Measurements from ENCODE around the gene FBLN1. TPM values are rescaled to one million over a fixed set of nuclear protein-coding genes. Genes with fewer than 3 reads are reported as not detected.

Gene FBLN1
- total RNA-seq, 1 donor from 2014 or later: not detected

DNA sequence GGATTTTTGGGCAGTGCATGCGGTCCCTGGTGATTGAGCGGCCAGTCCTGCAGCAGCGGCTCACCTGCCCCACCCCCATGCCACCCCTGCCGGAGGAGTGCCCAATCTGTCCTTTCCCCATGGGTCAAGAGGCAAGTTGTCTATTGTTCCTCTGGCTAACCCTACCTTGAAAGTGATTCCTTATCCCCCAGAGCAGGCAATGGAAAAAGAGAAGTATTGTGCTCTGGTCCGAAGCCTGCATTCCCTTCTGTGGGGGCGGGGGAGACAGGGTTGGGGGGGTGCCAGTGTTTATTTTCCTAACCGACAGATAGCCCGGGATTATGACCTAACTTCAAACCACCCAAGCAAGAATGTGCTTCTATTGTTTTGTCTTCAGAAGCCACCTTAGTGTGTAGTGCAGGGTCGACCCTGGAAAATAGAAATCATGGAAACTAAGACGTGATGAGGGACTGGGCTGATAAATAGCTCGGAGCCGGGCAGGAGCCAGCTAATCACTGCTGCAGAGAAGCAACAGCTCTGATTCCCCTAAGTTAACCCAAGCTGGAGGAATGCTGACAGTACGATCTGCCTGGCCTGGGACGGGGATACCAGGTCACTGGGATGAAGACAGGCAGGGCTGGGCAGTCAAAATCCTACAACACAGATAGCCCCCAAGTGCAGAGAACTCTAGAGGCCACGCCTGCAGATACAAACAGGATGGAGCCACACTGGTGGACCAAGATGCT, 130.3 kb downstream of the FBLN1 start:
- Mint-ChIP-seq H3K4me3 (no peak overlapping the region), H3K27ac (no peak overlapping the region), H3K36me3 (ENCODE audit: low read depth) (no peaks in the 10 kb centered on the region), H3K9me3 (no peaks in the 10 kb centered on the region), H3K27me3 (peaks cover 54% of the 10 kb centered on the region), H3K4me1 (no peaks in the 10 kb centered on the region)
- ChIA-PET POLR2A (no interaction called here), CTCF (no interaction called here)
- DNase-seq (no peak), ATAC-seq (ENCODE audit: low read depth) (no peak)
- TF ChIP-seq, protein P1, sequence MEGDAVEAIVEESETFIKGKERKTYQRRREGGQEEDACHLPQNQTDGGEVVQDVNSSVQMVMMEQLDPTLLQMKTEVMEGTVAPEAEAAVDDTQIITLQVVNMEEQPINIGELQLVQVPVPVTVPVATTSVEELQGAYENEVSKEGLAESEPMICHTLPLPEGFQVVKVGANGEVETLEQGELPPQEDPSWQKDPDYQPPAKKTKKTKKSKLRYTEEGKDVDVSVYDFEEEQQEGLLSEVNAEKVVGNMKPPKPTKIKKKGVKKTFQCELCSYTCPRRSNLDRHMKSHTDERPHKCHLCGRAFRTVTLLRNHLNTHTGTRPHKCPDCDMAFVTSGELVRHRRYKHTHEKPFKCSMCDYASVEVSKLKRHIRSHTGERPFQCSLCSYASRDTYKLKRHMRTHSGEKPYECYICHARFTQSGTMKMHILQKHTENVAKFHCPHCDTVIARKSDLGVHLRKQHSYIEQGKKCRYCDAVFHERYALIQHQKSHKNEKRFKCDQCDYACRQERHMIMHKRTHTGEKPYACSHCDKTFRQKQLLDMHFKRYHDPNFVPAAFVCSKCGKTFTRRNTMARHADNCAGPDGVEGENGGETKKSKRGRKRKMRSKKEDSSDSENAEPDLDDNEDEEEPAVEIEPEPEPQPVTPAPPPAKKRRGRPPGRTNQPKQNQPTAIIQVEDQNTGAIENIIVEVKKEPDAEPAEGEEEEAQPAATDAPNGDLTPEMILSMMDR (IDR thresholded peaks at IDR 0.05): no peak
- intact Hi-C loops (cut with micrococcal nuclease): no loop called here

- H3K27me3 Mint-ChIP-seq: peaks cover 59% of the 10 kb centered on the region
- no peak overlapping the region for H3K27ac Mint-ChIP-seq
- ATAC-seq (ENCODE audit: low read depth) (no peak), DNase-seq (no peak)
- ChIA-PET CTCF (no interaction called here), POLR2A (no interaction called here)
- TF ChIP-seq, protein P1 (IDR thresholded peaks at IDR 0.05): no peak
- H3K9me3 Mint-ChIP-seq: no peaks in the 10 kb centered on the region
- H3K4me3 Mint-ChIP-seq: no peak overlapping the region
- intact Hi-C loops (cut with micrococcal nuclease): no loop called here
- H3K36me3 Mint-ChIP-seq (ENCODE audit: low read depth): no peaks in the 10 kb centered on the region
- H3K4me1 Mint-ChIP-seq: no peaks in the 10 kb centered on the region
Observed at GRCh38 chr22:45636683-45637082, 134.0 kb downstream of the FBLN1 start.

- Mint-ChIP-seq H3K27ac (no peak overlapping the region), H3K4me1 (no peaks in the 10 kb centered on the region)
Observed at GRCh38 chr22:45638197-45638596, 135.5 kb downstream of the FBLN1 start.

DNA sequence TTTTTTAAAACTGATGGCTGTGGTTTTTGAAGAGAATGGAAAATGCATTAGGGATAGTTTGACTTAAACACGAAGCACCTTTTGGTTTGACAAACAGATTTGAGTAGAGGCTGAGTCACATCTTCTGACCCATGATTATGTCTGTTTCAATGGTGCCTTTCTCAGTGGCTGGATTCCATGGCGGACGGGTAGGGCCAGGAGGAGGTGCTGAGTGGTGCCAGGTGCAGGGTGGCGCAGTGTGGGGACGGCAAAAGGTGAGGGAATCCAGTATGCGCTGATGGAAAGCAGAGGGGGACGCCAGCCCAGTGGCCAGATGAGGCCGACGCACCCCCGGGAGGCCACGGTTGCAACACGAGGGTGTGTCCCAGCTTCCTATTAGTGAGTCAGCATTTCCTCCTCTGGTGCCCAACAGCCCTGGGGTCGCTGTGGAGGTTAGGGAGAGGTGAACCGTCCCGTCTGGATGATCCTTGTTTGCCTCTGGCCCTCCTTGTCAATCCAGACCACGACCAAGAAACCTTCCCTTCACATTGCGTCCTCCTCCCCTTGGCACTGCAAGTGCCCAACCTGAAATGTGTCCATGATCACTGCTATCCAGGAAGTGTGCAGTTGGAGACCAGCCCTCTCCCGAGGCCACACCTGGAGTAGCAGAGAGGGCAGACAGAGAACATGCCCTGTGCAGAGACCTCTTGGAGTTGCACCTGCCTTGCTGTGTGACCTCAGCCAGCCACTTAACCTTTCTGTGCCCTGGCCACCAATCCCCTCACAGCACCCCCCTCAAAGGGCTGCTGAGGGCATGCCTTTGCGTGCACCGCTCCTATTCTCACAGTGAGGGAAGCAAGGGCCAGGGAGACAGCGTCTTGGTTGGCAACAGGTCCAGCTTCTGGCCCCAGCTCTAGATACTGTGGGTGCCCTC, 136.4 kb downstream of the FBLN1 start:
- POLR2A ChIA-PET: no interaction called here

More at GRCh38 chr22:45638197-45638596, 135.5 kb downstream of the FBLN1 start:
- CTCF ChIA-PET: no interaction called here
- H3K9me3 Mint-ChIP-seq: no peaks in the 10 kb centered on the region
- intact Hi-C loops (cut with micrococcal nuclease): no loop called here
- H3K27me3 Mint-ChIP-seq: peaks cover 51% of the 10 kb centered on the region
- TF ChIP-seq, protein P1 (IDR thresholded peaks at IDR 0.05): no peak
- DNase-seq (no peak), ATAC-seq (ENCODE audit: low read depth) (no peak)
- POLR2A ChIA-PET: no interaction called here
- H3K36me3 Mint-ChIP-seq (ENCODE audit: low read depth): no peaks in the 10 kb centered on the region
- H3K4me3 Mint-ChIP-seq: no peak overlapping the region

GRCh38 chr22:45639747-45640102, 137.0 kb downstream of the FBLN1 start:
- CTCF ChIA-PET: no interaction called here
- H3K4me1 Mint-ChIP-seq: no peaks in the 10 kb centered on the region
- no peak overlapping the region for H3K27ac Mint-ChIP-seq
- H3K36me3 Mint-ChIP-seq (ENCODE audit: low read depth): no peaks in the 10 kb centered on the region
- no peaks in the 10 kb centered on the region for H3K9me3 Mint-ChIP-seq
- peaks cover 41% of the 10 kb centered on the region for H3K27me3 Mint-ChIP-seq
- POLR2A ChIA-PET: no interaction called here
- intact Hi-C loops (cut with micrococcal nuclease): no loop called here
- DNase-seq: no peak
- ATAC-seq (ENCODE audit: low read depth): no peak
- TF ChIP-seq, protein P1 (IDR thresholded peaks at IDR 0.05): no peak
- no peak overlapping the region for H3K4me3 Mint-ChIP-seq

More for the DNA sequence above, 136.4 kb downstream of the FBLN1 start:
- no peaks in the 10 kb centered on the region for H3K9me3 Mint-ChIP-seq
- TF ChIP-seq, protein P1 (IDR thresholded peaks at IDR 0.05): no peak
- CTCF ChIA-PET: no interaction called here
- H3K4me1 Mint-ChIP-seq: no peaks in the 10 kb centered on the region
- H3K4me3 Mint-ChIP-seq: no peak overlapping the region
- no peaks in the 10 kb centered on the region for H3K36me3 Mint-ChIP-seq (ENCODE audit: low read depth)
- no peak for ATAC-seq (ENCODE audit: low read depth)
- intact Hi-C loops (cut with micrococcal nuclease): no loop called here
- DNase-seq: no peak
- H3K27me3 Mint-ChIP-seq: peaks cover 44% of the 10 kb centered on the region
- H3K27ac Mint-ChIP-seq: no peak overlapping the region

All from activated B cell treated with CpG ODN at 0.5 μM for 24 hours (primary cell).